ENCODE measurements around the gene ANKS6.

DNA sequence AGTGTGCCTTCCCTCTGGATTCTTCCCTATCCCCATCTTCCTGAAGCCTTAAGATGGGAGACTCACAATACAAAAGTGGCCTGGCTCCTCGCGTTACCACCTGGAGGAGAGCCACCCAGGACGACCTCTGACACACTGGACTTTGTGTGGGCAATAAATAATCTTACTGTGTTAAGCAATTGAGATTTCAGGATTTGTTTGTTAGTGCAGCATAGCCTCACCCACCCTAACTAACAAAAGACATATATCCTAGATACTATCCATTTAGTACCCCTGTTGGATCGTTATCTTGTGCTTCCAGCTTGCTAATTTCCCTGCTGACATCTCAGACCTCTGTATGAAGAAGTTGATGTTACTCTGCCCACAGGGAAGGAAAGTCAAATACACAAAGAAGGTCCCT, 95.6 kb downstream of the ANKS6 start:
- TF ChIP-seq CTCF (IDR thresholded peaks at IDR 0.05; ENCODE audit: borderline replicate concordance, extremely low read depth, low read length, poor library complexity, severe bottlenecking) (no peak), EZH2 (IDR thresholded peaks at IDR 0.05; ENCODE audit: borderline replicate concordance, low read depth, low read length, severe bottlenecking) (no peak)

Measured in DND-41 (cell line).